Karpas-422 (cell line): Measurements from ENCODE around the gene PYGL. TPM values are rescaled to one million over a fixed set of nuclear protein-coding genes. Genes with fewer than 3 reads are reported as not detected.
"Not testable (repeated sequence)": the region's sequence is repeated elsewhere in the genome, so short reads cannot be mapped to it uniquely, and the experiment has no call there.

Experiments used
- DNase-seq: peaks from one replicate; pipeline ENCODE4 v3.0.0-alpha.2; 2015
- H2AFZ ChIP-seq: fragments of 200-600 bp; sonication (generic); 2 replicates; pipeline ENCODE4 v1.6.1; 2014; ENCODE audit warnings: antibody characterized with exemption, low read length, mixed read lengths
- H3K27ac ChIP-seq: fragments of 200-600 bp; sonication (generic); 2 replicates; pipeline ENCODE4 v1.5.1; 2014; ENCODE audit warnings: mild to moderate bottlenecking, low read length, moderate library complexity
- H3K27me3 ChIP-seq: fragments of 200-600 bp; sonication (generic); 2 replicates; pipeline ENCODE4 v1.6.1; 2014; ENCODE audit warnings: low read length, mixed read lengths
- H3K36me3 ChIP-seq: fragments of 200-600 bp; sonication (generic); 2 replicates; pipeline ENCODE4 v1.6.1; 2014; ENCODE audit warnings: low read length, mixed read lengths; ENCODE audit not compliant: insufficient read depth
- H3K4me1 ChIP-seq: fragments of 200-600 bp; sonication (generic); 2 replicates; pipeline ENCODE4 v1.6.1; 2014; ENCODE audit warnings: mild to moderate bottlenecking, low read length, mixed read lengths
- H3K4me2 ChIP-seq: fragments of 200-600 bp; sonication (generic); 2 replicates; pipeline ENCODE4 v1.6.1; 2014; ENCODE audit warnings: low read length, low read depth, mild to moderate bottlenecking; ENCODE audit not compliant: poor library complexity, severe bottlenecking
- H3K4me3 ChIP-seq: fragments of 200-600 bp; sonication (generic); 2 replicates; pipeline ENCODE4 v1.5.1; 2014; ENCODE audit warnings: mild to moderate bottlenecking, antibody characterized with exemption, low read length, mixed read lengths
- H3K79me2 ChIP-seq: fragments of 200-600 bp; sonication (generic); 2 replicates; pipeline ENCODE4 v1.6.1; 2014; ENCODE audit warnings: mild to moderate bottlenecking, low read length, mixed read lengths
- H3K9ac ChIP-seq: fragments of 200-600 bp; sonication (generic); 2 replicates; pipeline ENCODE4 v1.6.0; 2014; ENCODE audit warnings: low read length
- H3K9me2 ChIP-seq: fragments of 200-600 bp; sonication (generic), shearing (Covaris generic); replicated peaks from 2 replicates; pipeline ENCODE4 v1.6.0; 2014; ENCODE audit warnings: mild to moderate bottlenecking, low read length, moderate library complexity; ENCODE audit not compliant: insufficient read depth
- H3K9me3 ChIP-seq: fragments of 300-700, 200-600 bp; sonication (generic); 2 replicates; pipeline ENCODE4 v1.6.1; 2014; ENCODE audit warnings: low read length, mixed read lengths
- H4K20me1 ChIP-seq: fragments of 200-600 bp; sonication (generic); 2 replicates; pipeline ENCODE4 v1.6.1; 2014; ENCODE audit warnings: mild to moderate bottlenecking, antibody characterized with exemption, low read length, low read depth; ENCODE audit not compliant: insufficient read depth
- total RNA-seq: library from RNA; depleted of rRNA; stranded (reverse); fragments of >200 nt; shearing (Covaris generic); gene quantifications from 2 replicates; pipeline ENCODE4 v1.2.3, GENCODE V29; 2014; ENCODE audit warnings: low replicate concordance

PYGL gene
- total RNA-seq, 1 experiment from 2014 or later: not detected

GRCh38 chr14:50906326-50907065, 37.8 kb downstream of the PYGL start:
- no peaks in the 10 kb centered on the region for H4K20me1 ChIP-seq

DNA sequence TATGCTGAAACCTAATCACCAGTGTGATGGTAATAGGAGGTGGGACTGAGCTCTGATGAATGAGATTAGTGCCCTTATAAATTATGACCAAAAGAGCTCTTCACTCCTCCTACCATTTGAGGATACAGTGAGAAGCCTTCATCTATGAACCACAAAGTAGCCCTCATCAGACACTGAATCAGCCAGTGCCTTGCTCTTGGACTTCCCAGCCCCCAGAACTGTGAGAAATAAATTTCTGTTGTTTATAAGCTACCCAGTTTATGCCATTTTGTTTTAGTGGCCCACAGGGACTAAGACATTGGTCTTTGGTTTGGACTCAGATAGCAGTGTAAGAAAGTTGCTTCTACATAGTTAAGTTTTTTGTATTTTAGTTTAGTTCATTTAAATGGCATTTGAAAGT, 39.6 kb downstream of the PYGL start:
- DNase-seq: no peak
- Histone ChIP-seq H3K79me2 (no peaks in the 10 kb centered on the region), H3K4me1 (peaks cover 9% of the 10 kb centered on the region), H3K9me3 (no peaks in the 10 kb centered on the region), H4K20me1 (no peaks in the 10 kb centered on the region), H3K27me3 (no peaks in the 10 kb centered on the region), H2AFZ (no peak overlapping the region), H3K36me3 (no peaks in the 10 kb centered on the region), H3K9me2 (no peaks in the 10 kb centered on the region), H3K9ac (no peak overlapping the region), H3K27ac (no peak overlapping the region), H3K4me2 (no peak overlapping the region), H3K4me3 (no peak overlapping the region)

More at GRCh38 chr14:50906326-50907065, 37.8 kb downstream of the PYGL start:
- no peak overlapping the region for H3K4me3 ChIP-seq
- H3K4me1 ChIP-seq: peaks cover 8% of the 10 kb centered on the region
- no peaks in the 10 kb centered on the region for H3K79me2 ChIP-seq
- no peaks in the 10 kb centered on the region for H3K27me3 ChIP-seq
- H3K27ac ChIP-seq: no peak overlapping the region
- no peak for DNase-seq
- no peak overlapping the region for H3K4me2 ChIP-seq
- H3K9me3 ChIP-seq: no peaks in the 10 kb centered on the region
- H3K9ac ChIP-seq: no peak overlapping the region
- no peaks in the 10 kb centered on the region for H3K9me2 ChIP-seq
- H3K36me3 ChIP-seq: no peaks in the 10 kb centered on the region
- no peak overlapping the region for H2AFZ ChIP-seq

- Histone ChIP-seq H3K9me3 (no peaks in the 10 kb centered on the region), H3K27ac (no peak overlapping the region), H4K20me1 (no peaks in the 10 kb centered on the region), H3K4me1 (peaks cover 9% of the 10 kb centered on the region), H3K9me2 (no peaks in the 10 kb centered on the region), H2AFZ (no peak overlapping the region), H3K4me2 (peak overlapping the region; percentile 25), H3K4me3 (no peak overlapping the region), H3K9ac (no peak overlapping the region), H3K27me3 (no peaks in the 10 kb centered on the region), H3K36me3 (no peaks in the 10 kb centered on the region), H3K79me2 (no peaks in the 10 kb centered on the region)
- no peak for DNase-seq
These were observed 42.9 kb downstream of the PYGL start for GRCh38 chr14:50901361-50901760.

GRCh38 chr14:50897658-50898175, 46.6 kb downstream of the PYGL start:
- Histone ChIP-seq H3K4me3 (no peak overlapping the region), H2AFZ (no peak overlapping the region), H3K9me2 (no peaks in the 10 kb centered on the region), H4K20me1 (no peaks in the 10 kb centered on the region), H3K9ac (no peak overlapping the region), H3K27me3 (no peaks in the 10 kb centered on the region), H3K27ac (no peak overlapping the region), H3K79me2 (no peaks in the 10 kb centered on the region), H3K4me2 (no peak overlapping the region), H3K4me1 (peaks cover 9% of the 10 kb centered on the region), H3K9me3 (no peaks in the 10 kb centered on the region), H3K36me3 (no peaks in the 10 kb centered on the region)
- no peak for DNase-seq

- not testable (repeated sequence) for H3K27me3 ChIP-seq, H3K36me3 ChIP-seq, H3K27ac ChIP-seq, H4K20me1 ChIP-seq, H3K9me3 ChIP-seq, H3K79me2 ChIP-seq, DNase-seq, H3K4me2 ChIP-seq, H2AFZ ChIP-seq, H3K4me1 ChIP-seq, H3K9ac ChIP-seq, H3K4me3 ChIP-seq, H3K9me2 ChIP-seq
These were observed 47.3 kb downstream of the PYGL start for GRCh38 chr14:50897005-50897404.

GRCh38 chr14:50896421-50896820, 47.9 kb downstream of the PYGL start:
- H3K79me2 ChIP-seq, H3K9ac ChIP-seq, H3K4me1 ChIP-seq, H3K27ac ChIP-seq, H2AFZ ChIP-seq, DNase-seq, H3K4me2 ChIP-seq, H4K20me1 ChIP-seq, H3K9me3 ChIP-seq, H3K9me2 ChIP-seq, H3K27me3 ChIP-seq, H3K36me3 ChIP-seq, H3K4me3 ChIP-seq: not testable (repeated sequence)

DNA sequence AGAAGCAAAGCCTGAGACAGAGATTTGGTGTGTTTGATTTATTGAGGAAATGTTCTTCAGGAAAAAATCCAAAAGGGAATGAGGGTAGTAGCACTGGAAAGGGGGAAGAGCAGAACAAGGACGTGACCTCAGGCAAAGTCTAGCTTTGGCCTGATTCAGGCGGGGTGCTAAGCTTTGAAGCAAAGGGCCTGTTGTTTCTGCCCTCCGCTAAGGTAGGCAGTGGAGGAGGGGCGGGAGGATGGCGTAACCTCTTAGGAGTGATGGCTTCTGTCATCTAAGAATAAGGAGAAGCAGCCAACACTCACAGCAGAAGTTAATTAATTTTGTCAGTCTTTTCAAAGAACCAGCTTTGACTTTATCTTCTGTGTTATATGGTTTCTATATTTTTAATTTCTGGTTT, 52.0 kb downstream of the PYGL start:
- no peak overlapping the region for H2AFZ ChIP-seq
- H3K9me2 ChIP-seq: no peaks in the 10 kb centered on the region
- H3K4me2 ChIP-seq: no peak overlapping the region
- H3K4me3 ChIP-seq: no peak overlapping the region
- no peaks in the 10 kb centered on the region for H3K4me1 ChIP-seq
- H3K27ac ChIP-seq: no peak overlapping the region
- no peaks in the 10 kb centered on the region for H3K9me3 ChIP-seq
- no peaks in the 10 kb centered on the region for H3K79me2 ChIP-seq
- no peaks in the 10 kb centered on the region for H3K36me3 ChIP-seq
- H3K27me3 ChIP-seq: no peaks in the 10 kb centered on the region
- H3K9ac ChIP-seq: no peak overlapping the region
- no peak for DNase-seq
- no peaks in the 10 kb centered on the region for H4K20me1 ChIP-seq

GRCh38 chr14:50887476-50887875, 56.8 kb downstream of the PYGL start:
- Histone ChIP-seq H3K9me3 (no peaks in the 10 kb centered on the region), H3K27me3 (no peaks in the 10 kb centered on the region), H3K36me3 (no peaks in the 10 kb centered on the region), H3K27ac (no peak overlapping the region), H3K9me2 (no peaks in the 10 kb centered on the region), H2AFZ (no peak overlapping the region), H3K79me2 (no peaks in the 10 kb centered on the region), H4K20me1 (no peaks in the 10 kb centered on the region), H3K4me3 (no peak overlapping the region), H3K9ac (no peak overlapping the region), H3K4me2 (no peak overlapping the region), H3K4me1 (no peaks in the 10 kb centered on the region)
- no peak for DNase-seq
